Measurements from ENCODE around the gene ZNF205. TPM values are rescaled to one million over a fixed set of nuclear protein-coding genes. Genes with fewer than 3 reads are reported as not detected.

The ZNF205 gene
- total RNA-seq, 1 experiment from 2014 or later: 26.7 TPM

Small RNA genes lying within 50 kb of the gene (small RNA-seq; reads per million reads assigned to genes)
- gene RNU1-22P: 0.22 reads per million

Other genes starting within 250 kb of the ZNF205 start
- gene FLYWCH2, start 229.4 kb upstream of the ZNF205 start, total RNA-seq (2014; rRNA removed; shearing (Covaris generic)): 47.4 and 52.2 TPM in 2 replicates
- gene FLYWCH1, start 200.7 kb upstream of the ZNF205 start, total RNA-seq (2014; rRNA removed; shearing (Covaris generic)): 25.8 and 30.1 TPM in 2 replicates
- 0.08 and 0.31 TPM in 2 replicates for gene KREMEN2, start 148.3 kb upstream of the ZNF205 start, total RNA-seq (2014; rRNA removed; shearing (Covaris generic))
- 97.9 and 106 TPM in 2 replicates for gene PAQR4, start 143.2 kb upstream of the ZNF205 start, total RNA-seq (2014; rRNA removed; shearing (Covaris generic))
- 86.3 and 92.1 TPM in 2 replicates for gene PKMYT1, start 132.1 kb upstream of the ZNF205 start, total RNA-seq (2014; rRNA removed; shearing (Covaris generic))
- gene CLDN9, start 99.7 kb upstream of the ZNF205 start, total RNA-seq (2014; rRNA removed; shearing (Covaris generic)): 2.6 and 4.7 TPM in 2 replicates
- not detected in 2 replicates for gene CLDN6, start 94.4 kb upstream of the ZNF205 start, total RNA-seq (2014; rRNA removed; shearing (Covaris generic))
- gene TNFRSF12A, start 92.2 kb upstream of the ZNF205 start, total RNA-seq (2014; rRNA removed; shearing (Covaris generic)): 709 and 783 TPM in 2 replicates
- 32.0 and 39.4 TPM in 2 replicates for gene HCFC1R1, start 88.6 kb upstream of the ZNF205 start, total RNA-seq (2014; rRNA removed; shearing (Covaris generic))
- gene THOC6, start 88.6 kb upstream of the ZNF205 start, total RNA-seq (2014; rRNA removed; shearing (Covaris generic)): 54.9 and 58.5 TPM in 2 replicates
- 40.5 and 50.1 TPM in 2 replicates for gene BICDL2, start 75.6 kb upstream of the ZNF205 start, total RNA-seq (2014; rRNA removed; shearing (Covaris generic))
- 0.05 TPM in 1 of 2 replicates, not detected in the other for gene MMP25, start 66.0 kb upstream of the ZNF205 start, total RNA-seq (2014; rRNA removed; shearing (Covaris generic))
- gene IL32, start 46.9 kb upstream of the ZNF205 start, total RNA-seq (2014; rRNA removed; shearing (Covaris generic)): 5.0 and 8.5 TPM in 2 replicates
- gene ZSCAN10, start 13.3 kb upstream of the ZNF205 start, total RNA-seq (2014; rRNA removed; shearing (Covaris generic)): not detected in 2 replicates
- gene ZNF213, start 22.4 kb downstream of the ZNF205 start, total RNA-seq (2014; rRNA removed; shearing (Covaris generic)): 5.8 and 7.2 TPM in 2 replicates
- not detected in 2 replicates for gene OR1F1, start 75.6 kb downstream of the ZNF205 start, total RNA-seq (2014; rRNA removed; shearing (Covaris generic))
- gene ZNF200, start 122.6 kb downstream of the ZNF205 start, total RNA-seq (2014; rRNA removed; shearing (Covaris generic)): 5.6 and 8.6 TPM in 2 replicates
- 0.13 TPM in 1 of 2 replicates, not detected in the other for gene MEFV, start 144.0 kb downstream of the ZNF205 start, total RNA-seq (2014; rRNA removed; shearing (Covaris generic))
- 102 and 106 TPM in 2 replicates for gene ZNF263, start 170.9 kb downstream of the ZNF205 start, total RNA-seq (2014; rRNA removed; shearing (Covaris generic))
- not detected in 2 replicates for gene TIGD7, start 192.8 kb downstream of the ZNF205 start, total RNA-seq (2014; rRNA removed; shearing (Covaris generic))
- gene ZNF75A, start 192.9 kb downstream of the ZNF205 start, total RNA-seq (2014; rRNA removed; shearing (Covaris generic)): 0.41 and 0.91 TPM in 2 replicates
- gene OR2C1, start 243.3 kb downstream of the ZNF205 start, total RNA-seq (2014; rRNA removed; shearing (Covaris generic)): not detected in 2 replicates

All from HT-29 (cell line).